OCI-LY1 (cell line): ENCODE results near the gene ERV3-1.
A peak's percentile ranks its signal among the peaks of the same experiment; 100 is the strongest.
"Not testable (repeated sequence)": the region's sequence is repeated elsewhere in the genome, so short reads cannot be mapped to it uniquely, and the experiment has no call there.

Experiments
- H2AFZ ChIP-seq: fragments of 200-600 bp; sonication (generic), shearing (Covaris generic); 2 replicates; pipeline ENCODE4 v1.6.0; 2014; ENCODE audit warnings: antibody characterized with exemption, mild to moderate bottlenecking, low read length
- H3F3A ChIP-seq: fragments of 200-600 bp; sonication (generic), shearing (Covaris generic); 2 replicates; pipeline ENCODE4 v1.6.0; 2014; ENCODE audit warnings: mild to moderate bottlenecking, antibody characterized with exemption, low read length, moderate library complexity; ENCODE audit not compliant: insufficient read depth
- H3K27ac ChIP-seq: fragments of 200-600 bp; sonication (generic); 2 replicates; pipeline ENCODE4 v1.5.1; 2014; ENCODE audit warnings: low read length, mixed run types, mild to moderate bottlenecking, low read depth; ENCODE audit not compliant: poor library complexity, severe bottlenecking
- H3K27me3 ChIP-seq: fragments of 200-600 bp; sonication (generic); 2 replicates; pipeline ENCODE4 v1.6.0; 2014; ENCODE audit warnings: antibody characterized with exemption, mild to moderate bottlenecking, low read length, moderate library complexity; ENCODE audit not compliant: insufficient read depth
- H3K36me3 ChIP-seq: fragments of 200-600 bp; sonication (generic); 2 replicates; pipeline ENCODE4 v1.6.1; 2014; ENCODE audit warnings: mild to moderate bottlenecking, antibody characterized with exemption, low read length, moderate library complexity, mixed read lengths; ENCODE audit not compliant: insufficient read depth
- H3K4me1 ChIP-seq: fragments of 200-600 bp; sonication (generic); 2 replicates; pipeline ENCODE4 v1.5.1; 2014; ENCODE audit warnings: mild to moderate bottlenecking, low read length, moderate library complexity; ENCODE audit not compliant: insufficient read depth, severe bottlenecking
- H3K4me2 ChIP-seq: fragments of 200-600 bp; sonication (generic), shearing (Covaris generic); 2 replicates; pipeline ENCODE4 v1.6.1; 2014; ENCODE audit warnings: low read length
- H3K4me3 ChIP-seq: fragments of 200-600 bp; sonication (generic); 2 replicates; pipeline ENCODE4 v1.5.1; 2014; ENCODE audit warnings: low read length, low read depth, mild to moderate bottlenecking, mixed read lengths; ENCODE audit not compliant: poor library complexity, severe bottlenecking
- H3K79me2 ChIP-seq: fragments of 200-600 bp; shearing (Covaris generic); 2 replicates; pipeline ENCODE4 v1.6.1; 2016; ENCODE audit warnings: mixed run types, low read length, mixed read lengths; ENCODE audit not compliant: insufficient read depth
- H3K9ac ChIP-seq: fragments of 200-600 bp; sonication (generic), shearing (Covaris generic); 2 replicates; pipeline ENCODE4 v1.6.1; 2014; ENCODE audit warnings: mild to moderate bottlenecking, low read length, mixed read lengths
- H3K9me2 ChIP-seq: fragments of 200-600 bp; sonication (generic), shearing (Covaris generic); 2 replicates; pipeline ENCODE4 v1.6.1; 2014; ENCODE audit warnings: low read depth, mild to moderate bottlenecking, low read length, mixed read lengths
- H3K9me3 ChIP-seq: fragments of 200-600 bp; shearing (Covaris generic); 2 replicates; pipeline ENCODE4 v1.6.1; 2014; ENCODE audit warnings: low read length, mixed read lengths
- H4K20me1 ChIP-seq: fragments of 200-600 bp; sonication (generic), shearing (Covaris generic); 2 replicates; pipeline ENCODE4 v1.6.0; 2016; ENCODE audit warnings: mild to moderate bottlenecking, low read length; ENCODE audit not compliant: insufficient read depth
- CTCF ChIP-seq: fragments of 200-600 bp; sonication (generic), shearing (Covaris generic); IDR thresholded peaks from 2 replicates; pipeline ENCODE4 v1.5.1; 2017; ENCODE audit warnings: mild to moderate bottlenecking, antibody characterized with exemption, low read length, moderate library complexity, mixed read lengths
- EZH2 ChIP-seq: fragments of 200-600 bp; sonication (generic), shearing (Covaris generic); IDR thresholded peaks from 2 replicates; pipeline ENCODE4 v1.8.0; 2017; ENCODE audit warnings: borderline replicate concordance, mixed run types, mild to moderate bottlenecking, antibody characterized with exemption, low read length, moderate library complexity, mixed read lengths

The ERV3-1 gene

DNA sequence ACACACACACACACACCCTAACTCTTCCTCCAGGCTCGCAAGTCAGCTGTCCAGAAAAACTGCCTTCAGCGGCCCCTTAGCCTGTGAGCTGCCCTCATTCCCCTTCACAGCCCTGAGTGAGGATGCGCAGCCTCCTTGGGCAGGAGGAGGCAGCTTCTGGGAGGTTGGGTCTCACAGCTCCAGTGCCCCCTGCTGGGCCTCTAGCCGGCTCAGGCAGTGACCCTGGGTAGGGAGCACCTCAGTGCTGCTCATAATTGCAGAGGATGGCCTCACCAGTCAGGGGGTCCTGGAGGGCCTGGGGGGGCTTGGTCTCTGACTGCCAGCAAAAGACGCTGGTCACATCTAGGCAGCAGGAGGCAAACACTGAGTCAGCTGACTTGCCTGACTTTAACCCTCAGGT lies 59.7 kb downstream of the ERV3-1 start:
- no peak overlapping the region for H3K4me3 ChIP-seq
- no peak for TF ChIP-seq EZH2
- TF ChIP-seq CTCF: peak; percentile 59
- no peaks in the 10 kb centered on the region for H3K9me3 ChIP-seq
- H3K27me3 ChIP-seq: no peaks in the 10 kb centered on the region
- no peaks in the 10 kb centered on the region for H3K79me2 ChIP-seq
- no peak overlapping the region for H3K27ac ChIP-seq
- H3K9me2 ChIP-seq: no peaks in the 10 kb centered on the region
- H2AFZ ChIP-seq: no peak overlapping the region
- no peak overlapping the region for H3K9ac ChIP-seq
- no peaks in the 10 kb centered on the region for H4K20me1 ChIP-seq
- H3K4me1 ChIP-seq: no peaks in the 10 kb centered on the region
- H3K4me2 ChIP-seq: no peak overlapping the region
- H3F3A ChIP-seq: no peaks in the 10 kb centered on the region
- H3K36me3 ChIP-seq: no peaks in the 10 kb centered on the region

DNA sequence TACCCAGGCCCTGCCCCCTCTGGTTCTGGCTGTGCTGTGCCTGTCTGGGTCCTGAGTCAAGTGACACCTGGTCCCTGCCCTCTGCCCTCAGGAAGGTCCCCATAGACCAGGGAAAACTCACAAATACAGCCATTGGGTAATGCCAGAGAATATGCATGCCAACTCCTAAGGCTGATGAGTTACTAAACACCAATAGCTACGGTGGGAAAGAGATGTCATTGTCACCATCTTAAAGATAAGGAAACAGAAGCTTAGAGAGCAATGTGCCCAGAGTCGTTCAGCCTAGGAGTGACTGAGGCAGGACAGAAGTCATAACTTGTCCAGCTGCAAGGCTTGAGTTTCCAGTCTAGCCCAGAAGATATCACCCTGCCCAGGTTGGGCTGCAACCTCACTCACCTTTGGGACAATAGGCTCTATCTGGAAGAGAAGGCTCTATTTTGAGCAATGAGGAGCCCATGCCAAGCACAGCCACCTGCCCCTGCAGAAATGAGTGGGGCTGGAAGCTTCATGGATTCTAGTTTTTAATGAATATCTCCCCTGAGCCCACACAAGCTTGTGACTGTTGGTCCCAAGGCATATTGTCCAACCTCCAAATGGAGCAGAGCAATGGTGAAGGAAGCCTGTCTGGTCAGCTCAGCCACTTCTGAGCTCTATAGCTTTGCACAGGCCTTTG lies 60.8 kb downstream of the ERV3-1 start:
- Histone ChIP-seq H3K9me2 (no peaks in the 10 kb centered on the region), H3K27ac (no peak overlapping the region)
- TF ChIP-seq CTCF (no peak), EZH2 (no peak)

DNA sequence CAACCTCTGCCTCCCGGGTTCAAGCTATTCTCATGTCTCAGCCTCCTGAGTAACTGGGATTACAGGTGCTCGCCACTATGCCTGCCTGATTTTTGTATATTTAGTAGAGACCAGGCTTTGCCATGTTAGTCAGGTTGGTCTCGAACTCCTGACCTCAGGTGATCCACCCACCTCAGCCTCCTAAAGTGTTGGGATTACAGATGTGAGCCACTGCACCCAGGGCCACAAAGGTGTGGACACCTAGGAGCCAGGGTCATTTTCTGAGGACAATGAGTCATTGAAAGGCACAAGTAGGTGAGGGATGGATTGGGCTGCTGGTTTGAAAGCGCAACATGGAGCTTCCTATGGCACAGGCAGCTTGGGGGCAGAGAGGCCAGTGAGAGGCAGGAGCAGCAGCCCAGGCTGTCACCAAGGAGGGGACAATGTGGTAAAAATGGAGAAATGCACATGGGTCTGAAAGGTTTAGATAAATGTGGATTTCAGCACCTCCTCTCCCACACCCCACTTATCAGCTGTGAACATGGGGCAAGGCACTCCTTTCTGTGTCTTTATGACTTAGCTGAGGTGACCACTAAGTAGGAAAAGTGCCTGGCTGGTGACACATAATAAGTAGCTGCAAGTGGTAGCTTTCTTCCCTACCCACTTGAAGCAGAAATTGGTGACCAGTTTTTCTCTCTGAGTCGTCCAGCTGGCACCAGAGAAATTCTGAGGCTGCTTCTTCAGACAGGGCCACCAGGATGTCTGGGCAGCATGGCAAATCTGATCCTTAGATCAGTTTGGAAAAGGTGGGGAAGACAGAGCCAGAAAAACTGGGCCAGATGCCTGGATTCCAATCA lies 61.6 kb downstream of the ERV3-1 start:
- H3K4me3 ChIP-seq, H2AFZ ChIP-seq, H3K4me1 ChIP-seq, H3K27ac ChIP-seq, H3K9ac ChIP-seq, H3K36me3 ChIP-seq, H3K27me3 ChIP-seq, H3K79me2 ChIP-seq, H3K4me2 ChIP-seq, H3F3A ChIP-seq, H3K9me2 ChIP-seq, H3K9me3 ChIP-seq, H4K20me1 ChIP-seq: not testable (repeated sequence)

More for the DNA sequence above, 60.8 kb downstream of the ERV3-1 start:
- Histone ChIP-seq H3K4me1 (no peaks in the 10 kb centered on the region), H2AFZ (no peak overlapping the region), H3K4me3 (no peak overlapping the region), H3F3A (no peaks in the 10 kb centered on the region), H3K4me2 (no peak overlapping the region), H3K9me3 (no peaks in the 10 kb centered on the region), H3K9ac (no peak overlapping the region), H4K20me1 (no peaks in the 10 kb centered on the region), H3K79me2 (no peaks in the 10 kb centered on the region), H3K36me3 (no peaks in the 10 kb centered on the region), H3K27me3 (no peaks in the 10 kb centered on the region)
